ENCODE measurements around the gene PRLR. TPM values are rescaled to one million over a fixed set of nuclear protein-coding genes. Genes with fewer than 3 reads are reported as not detected.

The PRLR gene
- total and polyA plus RNA-seq, 9 of the 15 experiments (the other 6 are each of a cell fraction or from before 2014, with no cell fraction given), result 0.02 TPM; not detected in 8

GRCh38 chr5:35002459-35002858 is 227.8 kb downstream of the PRLR start (continued):
- TF ChIP-seq RBBP5 (IDR thresholded peaks at IDR 0.05; ENCODE audit: borderline replicate concordance, insufficient read depth, low read length, poor library complexity, severe bottlenecking) (no peak), ZBTB2 (IDR thresholded peaks at IDR 0.05) (no peak)

DNA sequence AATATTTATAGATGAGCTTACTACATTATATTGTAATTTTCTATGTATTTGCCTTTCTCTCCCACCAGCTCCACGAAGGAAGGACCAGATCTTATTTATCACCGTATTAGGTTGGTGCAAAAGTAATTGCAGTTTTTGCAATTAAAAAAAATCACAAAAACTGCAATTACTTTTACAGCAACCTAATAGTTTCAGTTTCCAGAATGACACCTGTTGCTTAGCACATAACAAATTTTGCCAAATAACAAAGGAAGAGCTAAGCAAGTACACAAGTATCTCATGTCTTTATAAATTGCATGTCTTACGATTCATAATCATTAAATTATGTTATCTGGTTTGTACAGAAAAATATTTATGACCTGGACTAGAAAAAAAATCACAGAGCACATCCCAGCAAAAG is 228.4 kb downstream of the PRLR start:
- H3K9me1 ChIP-seq (ENCODE audit: control insufficient read depth, insufficient read depth, low read length), result no peaks in the 10 kb centered on the region
- H3K27ac ChIP-seq (ENCODE audit: extremely low read depth, low read depth, low read length), result no peak overlapping the region
- no peaks in the 10 kb centered on the region for H3K79me2 ChIP-seq (ENCODE audit: control insufficient read depth, insufficient read depth, low read length)
- intact Hi-C loops (cut with micrococcal nuclease), result loop anchor here (5.0 kb wide), 2 partner anchors 85 to 105 kb away; partner anchors contain the start of genes BRIX1 and RAD1
- no peak overlapping the region for H3K9ac ChIP-seq (ENCODE audit: insufficient read depth in 1 of 2, low read depth in 2 of 2, low read length in 2 of 2)
- FAIRE-seq (no peak), ATAC-seq (no peak), DNase-seq (ENCODE audit: extremely low read depth in 1 of 4, low spot score in 3 of 4) (no peak)
- H3K9me3 ChIP-seq (replicated peaks; ENCODE audit: control insufficient read depth, insufficient read depth, low read depth, low read length), result no peaks in the 10 kb centered on the region
- WGBS (ENCODE audit: insufficient coverage, low coverage, missing lambda C conversion rate), result 2% methylated on average over 3 of the region's 3 CpGs
- in situ Hi-C loops (cut with MboI), result loop anchor here (10.0 kb wide), 1 partner anchor 527 kb away; no protein-coding TSS in a partner anchor
- H3K4me1 ChIP-seq (replicated peaks in 1 of 2; ENCODE audit: control insufficient read depth in 2 of 2, insufficient read depth in 2 of 2, low read length in 2 of 2), result no peaks in the 10 kb centered on the region; a peak in 1 of 5 replicates
- H4K20me1 ChIP-seq (replicated peaks; ENCODE audit: control insufficient read depth, insufficient read depth, low read length), result no peaks in the 10 kb centered on the region
- H3K4me2 ChIP-seq (ENCODE audit: insufficient read depth, low read length), result no peak overlapping the region
- no TSS peak for BruUV-seq (replicated peaks)
- H3K4me3 ChIP-seq, result no peak overlapping the region
- H2AFZ ChIP-seq (ENCODE audit: low read depth, low read length), result no peak overlapping the region
- peaks cover 6 to 16% of the 10 kb centered on the region in 2 experiments; a peak in 3 of 5 replicates for H3K27me3 ChIP-seq (ENCODE audit: control insufficient read depth in 2 of 2, insufficient read depth in 2 of 2, low read length in 2 of 2)
- POLR2A ChIA-PET, result no interaction called here
- CTCF ChIA-PET (ENCODE audit: low intra/inter-chr PET ratio), result interaction anchor here (2.4 kb wide), 1 partner anchor 44 kb away, joined by 8 read pairs; no protein-coding TSS in a partner anchor
- H3K36me3 ChIP-seq (ENCODE audit: control insufficient read depth, insufficient read depth, low read length), result no peaks in the 10 kb centered on the region
- TF ChIP-seq ZSCAN32 (CRISPR knock-in tag; IDR thresholded peaks at IDR 0.05), result no peak
- TF ChIP-seq, protein P1, sequence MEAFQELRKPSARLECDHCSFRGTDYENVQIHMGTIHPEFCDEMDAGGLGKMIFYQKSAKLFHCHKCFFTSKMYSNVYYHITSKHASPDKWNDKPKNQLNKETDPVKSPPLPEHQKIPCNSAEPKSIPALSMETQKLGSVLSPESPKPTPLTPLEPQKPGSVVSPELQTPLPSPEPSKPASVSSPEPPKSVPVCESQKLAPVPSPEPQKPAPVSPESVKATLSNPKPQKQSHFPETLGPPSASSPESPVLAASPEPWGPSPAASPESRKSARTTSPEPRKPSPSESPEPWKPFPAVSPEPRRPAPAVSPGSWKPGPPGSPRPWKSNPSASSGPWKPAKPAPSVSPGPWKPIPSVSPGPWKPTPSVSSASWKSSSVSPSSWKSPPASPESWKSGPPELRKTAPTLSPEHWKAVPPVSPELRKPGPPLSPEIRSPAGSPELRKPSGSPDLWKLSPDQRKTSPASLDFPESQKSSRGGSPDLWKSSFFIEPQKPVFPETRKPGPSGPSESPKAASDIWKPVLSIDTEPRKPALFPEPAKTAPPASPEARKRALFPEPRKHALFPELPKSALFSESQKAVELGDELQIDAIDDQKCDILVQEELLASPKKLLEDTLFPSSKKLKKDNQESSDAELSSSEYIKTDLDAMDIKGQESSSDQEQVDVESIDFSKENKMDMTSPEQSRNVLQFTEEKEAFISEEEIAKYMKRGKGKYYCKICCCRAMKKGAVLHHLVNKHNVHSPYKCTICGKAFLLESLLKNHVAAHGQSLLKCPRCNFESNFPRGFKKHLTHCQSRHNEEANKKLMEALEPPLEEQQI (IDR thresholded peaks at IDR 0.05), result no peak
- no peak for TF ChIP-seq ZC3H8 (IDR thresholded peaks at IDR 0.05)
- TF ChIP-seq ZNF165 (CRISPR knock-in tag; IDR thresholded peaks at IDR 0.05; ENCODE audit: borderline replicate concordance), result no peak
- no peak for TF ChIP-seq DMBX1 (CRISPR knock-in tag; IDR thresholded peaks at IDR 0.05; ENCODE audit: borderline replicate concordance)
- TF ChIP-seq, protein P2, sequence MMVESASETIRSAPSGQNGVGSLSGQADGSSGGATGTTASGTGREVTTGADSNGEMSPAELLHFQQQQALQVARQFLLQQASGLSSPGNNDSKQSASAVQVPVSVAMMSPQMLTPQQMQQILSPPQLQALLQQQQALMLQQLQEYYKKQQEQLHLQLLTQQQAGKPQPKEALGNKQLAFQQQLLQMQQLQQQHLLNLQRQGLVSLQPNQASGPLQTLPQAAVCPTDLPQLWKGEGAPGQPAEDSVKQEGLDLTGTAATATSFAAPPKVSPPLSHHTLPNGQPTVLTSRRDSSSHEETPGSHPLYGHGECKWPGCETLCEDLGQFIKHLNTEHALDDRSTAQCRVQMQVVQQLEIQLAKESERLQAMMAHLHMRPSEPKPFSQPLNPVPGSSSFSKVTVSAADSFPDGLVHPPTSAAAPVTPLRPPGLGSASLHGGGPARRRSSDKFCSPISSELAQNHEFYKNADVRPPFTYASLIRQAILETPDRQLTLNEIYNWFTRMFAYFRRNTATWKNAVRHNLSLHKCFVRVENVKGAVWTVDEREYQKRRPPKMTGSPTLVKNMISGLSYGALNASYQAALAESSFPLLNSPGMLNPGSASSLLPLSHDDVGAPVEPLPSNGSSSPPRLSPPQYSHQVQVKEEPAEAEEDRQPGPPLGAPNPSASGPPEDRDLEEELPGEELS (CRISPR knock-in tag; IDR thresholded peaks at IDR 0.05; ENCODE audit: borderline replicate concordance), result no peak
- TF ChIP-seq, protein P3, sequence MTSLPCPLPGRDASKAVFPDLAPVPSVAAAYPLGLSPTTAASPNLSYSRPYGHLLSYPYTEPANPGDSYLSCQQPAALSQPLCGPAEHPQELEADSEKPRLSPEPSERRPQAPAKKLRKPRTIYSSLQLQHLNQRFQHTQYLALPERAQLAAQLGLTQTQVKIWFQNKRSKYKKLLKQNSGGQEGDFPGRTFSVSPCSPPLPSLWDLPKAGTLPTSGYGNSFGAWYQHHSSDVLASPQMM (CRISPR knock-in tag; IDR thresholded peaks at IDR 0.05), result no peak
- no peak for TF ChIP-seq ZNF707 (CRISPR knock-in tag; conservative IDR thresholded peaks at IDR 0.05)
- TF ChIP-seq, protein P4, sequence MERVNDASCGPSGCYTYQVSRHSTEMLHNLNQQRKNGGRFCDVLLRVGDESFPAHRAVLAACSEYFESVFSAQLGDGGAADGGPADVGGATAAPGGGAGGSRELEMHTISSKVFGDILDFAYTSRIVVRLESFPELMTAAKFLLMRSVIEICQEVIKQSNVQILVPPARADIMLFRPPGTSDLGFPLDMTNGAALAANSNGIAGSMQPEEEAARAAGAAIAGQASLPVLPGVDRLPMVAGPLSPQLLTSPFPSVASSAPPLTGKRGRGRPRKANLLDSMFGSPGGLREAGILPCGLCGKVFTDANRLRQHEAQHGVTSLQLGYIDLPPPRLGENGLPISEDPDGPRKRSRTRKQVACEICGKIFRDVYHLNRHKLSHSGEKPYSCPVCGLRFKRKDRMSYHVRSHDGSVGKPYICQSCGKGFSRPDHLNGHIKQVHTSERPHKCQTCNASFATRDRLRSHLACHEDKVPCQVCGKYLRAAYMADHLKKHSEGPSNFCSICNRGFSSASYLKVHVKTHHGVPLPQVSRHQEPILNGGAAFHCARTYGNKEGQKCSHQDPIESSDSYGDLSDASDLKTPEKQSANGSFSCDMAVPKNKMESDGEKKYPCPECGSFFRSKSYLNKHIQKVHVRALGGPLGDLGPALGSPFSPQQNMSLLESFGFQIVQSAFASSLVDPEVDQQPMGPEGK (CRISPR knock-in tag; IDR thresholded peaks at IDR 0.05; ENCODE audit: borderline replicate concordance), result no peak

All from K562 (cell line).